ENCODE measurements around the gene RAP1A.

Gene RAP1A

GRCh38 chr1:111720274-111720976, 100.8 kb downstream of the RAP1A start:
- no peak for DNase-seq (ENCODE audit: low read depth)

GRCh38 chr1:111720977-111721786, 101.6 kb downstream of the RAP1A start:
- no peak for DNase-seq (ENCODE audit: low read depth)

GRCh38 chr1:111723091-111723806, 103.7 kb downstream of the RAP1A start:
- DNase-seq (ENCODE audit: low read depth) = no peak

GRCh38 chr1:111723871-111724270, 104.3 kb downstream of the RAP1A start:
- DNase-seq (ENCODE audit: low read depth) = no peak

GRCh38 chr1:111725192-111725591, 105.6 kb downstream of the RAP1A start:
- no peak for DNase-seq (ENCODE audit: low read depth)

GRCh38 chr1:111727056-111727455, 107.5 kb downstream of the RAP1A start:
- DNase-seq (ENCODE audit: low read depth) = no peak

GRCh38 chr1:111729271-111729921, 109.8 kb downstream of the RAP1A start:
- no peak for DNase-seq (ENCODE audit: low read depth)

- no peak for DNase-seq (ENCODE audit: low read depth)
These were observed 110.5 kb downstream of the RAP1A start for GRCh38 chr1:111729946-111730681.

GRCh38 chr1:111730706-111731105, 111.1 kb downstream of the RAP1A start:
- no peak for DNase-seq (ENCODE audit: low read depth)

- DNase-seq (ENCODE audit: low read depth) = no peak
These were observed 112.4 kb downstream of the RAP1A start for GRCh38 chr1:111731956-111732355.

GRCh38 chr1:111732718-111733117, 113.1 kb downstream of the RAP1A start:
- DNase-seq (ENCODE audit: low read depth) = no peak

GRCh38 chr1:111733183-111733991, 113.8 kb downstream of the RAP1A start:
- DNase-seq (ENCODE audit: low read depth) = peak; percentile 67

GRCh38 chr1:111733992-111734341, 114.4 kb downstream of the RAP1A start:
- no peak for DNase-seq (ENCODE audit: low read depth)

- no peak for DNase-seq (ENCODE audit: low read depth)
These were observed 114.8 kb downstream of the RAP1A start for GRCh38 chr1:111734426-111734825.

GRCh38 chr1:111734856-111735255, 115.3 kb downstream of the RAP1A start:
- no peak for DNase-seq (ENCODE audit: low read depth)

- DNase-seq (ENCODE audit: low read depth) = no peak
These were observed 115.7 kb downstream of the RAP1A start for GRCh38 chr1:111735321-111735720.

GRCh38 chr1:111735858-111736544, 116.4 kb downstream of the RAP1A start:
- no peak for DNase-seq (ENCODE audit: low read depth)

GRCh38 chr1:111736548-111737215, 117.1 kb downstream of the RAP1A start:
- DNase-seq (ENCODE audit: low read depth) = no peak
